ENCODE measurements around the gene GATAD2A. TPM values are rescaled to one million over a fixed set of nuclear protein-coding genes. Genes with fewer than 3 reads are reported as not detected.

Gene GATAD2A
- total RNA-seq, 1 experiment from 2014 or later, result 189 TPM

GRCh38 chr19:19480688-19481087 lies 75.2 kb downstream of the GATAD2A start:
- no peak overlapping the region for H3T11ph ChIP-seq (ENCODE audit: low read length)
- no peaks in the 10 kb centered on the region for H3K23me2 ChIP-seq (ENCODE audit: insufficient read length, low read depth, low read length, poor library complexity, severe bottlenecking)
- H3K9me3 ChIP-seq (ENCODE audit: control insufficient read depth, low read depth, low read length), result no peaks in the 10 kb centered on the region
- H3K9me3 Mint-ChIP-seq, result no peaks in the 10 kb centered on the region
- H3K79me2 ChIP-seq (ENCODE audit: insufficient read depth, low read length), result peaks cover 35% of the 10 kb centered on the region; the same call in 1 of the 2 replicates
- no peaks in the 10 kb centered on the region; the same call in 1 of the 2 replicates for H3K27me3 Mint-ChIP-seq (ENCODE audit: low read depth)
- no peak overlapping the region for H4K5ac ChIP-seq (ENCODE audit: insufficient read length, low read depth, low read length)
- H3K36me3 Mint-ChIP-seq (ENCODE audit: insufficient read depth in 1 of 3, low read depth in 3 of 3), result peaks cover 8 to 36% (median 25%) of the 10 kb centered on the region in 3 experiments; a peak in 6 of 7 replicates
- TF ChIP-seq CTCF (conservative IDR thresholded peaks at IDR 0.05), result no peak
- no peaks in the 10 kb centered on the region for H3K27me3 ChIP-seq (ENCODE audit: insufficient read depth, low read length)
- no peak overlapping the region for H3K56ac ChIP-seq (ENCODE audit: insufficient read length, low read depth, low read length)
- peaks cover 1% of the 10 kb centered on the region; the same call in 1 of the 2 replicates for H3K4me1 ChIP-seq (ENCODE audit: insufficient read depth, low read length)
- H3K27ac Mint-ChIP-seq, result peak overlapping the region in 2 of 3 experiments; percentile 27 to 28; a peak in 3 of 7 replicates
- H3K4ac ChIP-seq (ENCODE audit: low read depth, low read length), result no peak overlapping the region
- H2BK5ac ChIP-seq (ENCODE audit: insufficient read length, low read length), result no peak overlapping the region
- H2BK120ac ChIP-seq (ENCODE audit: low read depth, low read length, poor library complexity, severe bottlenecking), result no peak overlapping the region
- H2BK20ac ChIP-seq (ENCODE audit: low read depth, low read length, poor library complexity, severe bottlenecking), result no peak overlapping the region
- no peak overlapping the region for H3K9ac ChIP-seq (ENCODE audit: extremely low read depth, insufficient read length, low read length)
- no peak overlapping the region for H3K14ac ChIP-seq (ENCODE audit: insufficient read depth, low read length)
- no peak overlapping the region for H3K23ac ChIP-seq (ENCODE audit: insufficient read length, low read depth, low read length)
- no peak overlapping the region for H3K18ac ChIP-seq (ENCODE audit: insufficient read length, low read depth, low read length)
- no peak overlapping the region for H2BK15ac ChIP-seq (ENCODE audit: low read depth, low read length)
- no CpG with 5 or more reads among the region's 5 CpGs for WGBS (ENCODE audit: extremely low coverage, insufficient read length, low lambda C conversion rate)
- H2BK12ac ChIP-seq (ENCODE audit: insufficient read length, low read depth, low read length), result no peak overlapping the region
- no peak overlapping the region for H3K27ac ChIP-seq (ENCODE audit: insufficient read length, low read depth, low read length)
- no peak overlapping the region for H2AFZ ChIP-seq (ENCODE audit: low read length)
- H4K8ac ChIP-seq (replicated peaks; ENCODE audit: insufficient read length, low read depth, low read length), result no peak overlapping the region
- peaks cover 4% of the 10 kb centered on the region for H4K20me1 ChIP-seq (ENCODE audit: control insufficient read depth, insufficient read depth, insufficient read length)
- no peak overlapping the region for H3K4me3 Mint-ChIP-seq
- no peak for DNase-seq
- no peak overlapping the region for H2AK5ac ChIP-seq (ENCODE audit: insufficient read length, low read length)
- peaks cover 11% of the 10 kb centered on the region for H3K79me1 ChIP-seq (ENCODE audit: insufficient read depth, low read depth, low read length, poor library complexity, severe bottlenecking)
- no peak overlapping the region for H3K4me2 ChIP-seq (ENCODE audit: insufficient read depth, insufficient read length, low read length)
- H4K91ac ChIP-seq (ENCODE audit: insufficient read length, low read depth, low read length), result no peak overlapping the region
- peaks cover 45 to 55% of the 10 kb centered on the region in 2 experiments for H3K4me1 Mint-ChIP-seq
